Smooth muscle cell (in vitro differentiated cells): ENCODE results near the gene CECR2. TPM values are rescaled to one million over a fixed set of nuclear protein-coding genes. Genes with fewer than 3 reads are reported as not detected.

Experiments used
- DNase-seq: peaks from one replicate; lab custom pipeline; 2025; ENCODE audit not compliant: unreplicated experiment; lab: John Stamatoyannopoulos, UW
- H2AFZ ChIP-seq: fragments of 200-600 bp; sonication (generic); 2 replicates; pipeline ENCODE4 v1.6.0; 2016; ENCODE audit warnings: antibody characterized with exemption, low read depth, mild to moderate bottlenecking
- H3F3A ChIP-seq: fragments of 200-600 bp; sonication (generic); 2 replicates; pipeline ENCODE4 v1.6.0; 2017; ENCODE audit warnings: antibody characterized with exemption, low read depth
- H3K27ac ChIP-seq: fragments of 200-600 bp; sonication (generic); 2 replicates; pipeline ENCODE4 v1.5.1; 2016; ENCODE audit warnings: low read depth, mild to moderate bottlenecking
- H3K27me3 ChIP-seq: fragments of 200-600 bp; sonication (generic); 2 replicates; pipeline ENCODE4 v1.6.1; 2016; ENCODE audit warnings: low read depth, mild to moderate bottlenecking
- H3K36me3 ChIP-seq: fragments of 200-600 bp; sonication (generic); 2 replicates; pipeline ENCODE4 v1.5.1; 2016; ENCODE audit warnings: low read depth
- H3K4me1 ChIP-seq: fragments of 200-600 bp; sonication (generic); 2 replicates; pipeline ENCODE4 v1.5.1; 2016; ENCODE audit warnings: low read depth
- H3K4me2 ChIP-seq: fragments of 200-600 bp; sonication (generic); 2 replicates; pipeline ENCODE4 v1.6.0; 2016; ENCODE audit warnings: mild to moderate bottlenecking
- H3K4me3 ChIP-seq: fragments of 200-600 bp; sonication (generic); 2 replicates; pipeline ENCODE4 v1.5.1; 2016; ENCODE audit warnings: mild to moderate bottlenecking
- H3K79me2 ChIP-seq: fragments of 200-600 bp; sonication (generic); 2 replicates; pipeline ENCODE4 v1.6.0; 2016; ENCODE audit warnings: low read depth, mild to moderate bottlenecking
- H3K9ac ChIP-seq: fragments of 200-600 bp; sonication (generic); 2 replicates; pipeline ENCODE4 v1.6.0; 2016; ENCODE audit warnings: low read depth
- H3K9me3 ChIP-seq: fragments of 200-600 bp; sonication (generic); replicated peaks from 2 replicates; pipeline ENCODE4 v1.5.1; 2016; ENCODE audit warnings: low read depth
- H4K20me1 ChIP-seq: fragments of 200-600 bp; sonication (generic); 2 replicates; pipeline ENCODE4 v1.6.0; 2016; ENCODE audit warnings: low read depth
- CTCF ChIP-seq: fragments of 200-600 bp; sonication (generic); IDR thresholded peaks from 2 replicates; pipeline ENCODE4 v1.5.1; 2017; ENCODE audit warnings: borderline replicate concordance, mild to moderate bottlenecking, antibody characterized with exemption; ENCODE audit not compliant: insufficient read depth, poor library complexity, severe bottlenecking
- WGBS: methylation state at CpG from one replicate; pipeline ENCODE4 v1.1.7; 2016; ENCODE audit warnings: low lambda C conversion rate; 5-methylcytosine and 5-hydroxymethylcytosine counted together
- polyA plus RNA-seq: library from polyadenylated mRNA; unstranded; fragments of >200 nt; fragmentation: Nextera tagmentation; extraction: Ambion mirVana; gene quantifications from 2 replicates; pipeline ENCODE4 v1.2.1, GENCODE V29; 2016
- total RNA-seq: library from RNA; depleted of rRNA; stranded (reverse); fragments of >200 nt; gene quantifications from 2 replicates; pipeline ENCODE4 v1.2.3, GENCODE V29; 2014

The CECR2 gene
- total and polyA plus RNA-seq, 2 experiments from 2014 or later, result 1.4 to 2.8 TPM

GRCh38 chr22:17430412-17430811 lies 61.2 kb downstream of the CECR2 start:
- H3K4me3 ChIP-seq, result no peak overlapping the region
- DNase-seq, result no peak
- peaks cover 16% of the 10 kb centered on the region for H3F3A ChIP-seq
- H3K27ac ChIP-seq, result peak overlapping the region; percentile 54
- H2AFZ ChIP-seq, result no peak overlapping the region
- peaks cover 31% of the 10 kb centered on the region for H3K4me1 ChIP-seq
- no peaks in the 10 kb centered on the region for H3K27me3 ChIP-seq
- no peaks in the 10 kb centered on the region for H4K20me1 ChIP-seq
- H3K79me2 ChIP-seq, result peaks cover 20% of the 10 kb centered on the region
- no peaks in the 10 kb centered on the region for H3K36me3 ChIP-seq
- no peak overlapping the region for H3K9ac ChIP-seq
- no peaks in the 10 kb centered on the region for H3K9me3 ChIP-seq
- TF ChIP-seq CTCF, result no peak
- peak overlapping the region; percentile 17 for H3K4me2 ChIP-seq

DNA sequence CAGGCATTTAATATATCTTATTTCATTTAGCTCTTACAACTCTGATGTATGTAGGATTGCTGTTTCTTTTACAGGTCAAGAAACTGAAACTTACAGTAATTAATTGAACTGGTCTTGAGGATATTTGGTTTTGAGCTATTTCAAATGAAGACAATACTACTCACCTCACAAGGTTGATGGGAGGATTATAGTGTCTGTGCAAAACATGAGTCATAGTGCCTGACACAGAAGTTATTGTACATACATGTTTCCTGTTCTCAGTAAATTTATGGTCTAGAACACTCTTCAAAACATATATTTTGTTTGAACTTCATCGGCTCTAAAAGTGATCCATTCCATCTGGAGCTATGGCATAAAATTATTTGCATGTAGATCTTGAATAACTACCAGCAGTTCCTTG lies 61.9 kb downstream of the CECR2 start:
- Histone ChIP-seq H3K27me3 (no peaks in the 10 kb centered on the region), H3K4me3 (no peak overlapping the region), H3F3A (peaks cover 18% of the 10 kb centered on the region), H3K9me3 (no peaks in the 10 kb centered on the region), H2AFZ (no peak overlapping the region), H3K79me2 (peaks cover 24% of the 10 kb centered on the region), H3K36me3 (no peaks in the 10 kb centered on the region), H3K4me2 (peak overlapping the region; percentile 17), H3K27ac (peak overlapping the region; percentile 54), H4K20me1 (no peaks in the 10 kb centered on the region), H3K4me1 (peaks cover 38% of the 10 kb centered on the region), H3K9ac (no peak overlapping the region)
- no peak for DNase-seq
- WGBS, result 59% methylated on average over 1 of the region's 1 CpG
- no peak for TF ChIP-seq CTCF

- 44% methylated on average over 3 of the region's 3 CpGs for WGBS
- no peaks in the 10 kb centered on the region for H4K20me1 ChIP-seq
- H3F3A ChIP-seq, result peaks cover 39% of the 10 kb centered on the region
- no peaks in the 10 kb centered on the region for H3K36me3 ChIP-seq
- H3K4me2 ChIP-seq, result peak overlapping the region; percentile 14
- peak overlapping the region; percentile 31 for H2AFZ ChIP-seq
- H3K9ac ChIP-seq, result no peak overlapping the region
- no peaks in the 10 kb centered on the region for H3K9me3 ChIP-seq
- H3K4me1 ChIP-seq, result peaks cover 60% of the 10 kb centered on the region
- peak overlapping the region; percentile 81 for H3K27ac ChIP-seq
- no peak overlapping the region for H3K4me3 ChIP-seq
- peaks cover 33% of the 10 kb centered on the region for H3K79me2 ChIP-seq
- no peak for TF ChIP-seq CTCF
- DNase-seq, result no peak
- no peaks in the 10 kb centered on the region for H3K27me3 ChIP-seq
Observed at GRCh38 chr22:17434856-17435255, 65.6 kb downstream of the CECR2 start.

DNA sequence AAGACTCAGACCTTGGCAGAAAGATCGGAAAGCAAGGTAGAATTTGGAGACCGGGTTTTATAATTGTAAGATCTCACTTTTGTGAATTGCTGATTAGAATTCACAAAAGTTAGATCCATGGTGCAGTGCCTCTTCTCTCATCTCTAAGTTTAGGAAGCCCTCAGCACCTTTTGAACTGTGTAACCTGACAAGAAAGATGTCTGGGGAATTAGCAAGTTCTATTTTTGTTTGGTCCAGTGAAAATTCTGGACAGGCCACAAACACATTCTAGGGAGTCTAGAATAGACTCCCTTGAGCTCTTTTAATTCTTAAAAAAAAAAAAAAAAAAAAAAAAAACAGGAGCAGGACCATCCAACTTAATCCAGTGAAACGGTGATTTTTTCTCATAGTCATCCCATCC lies 66.1 kb downstream of the CECR2 start:
- Histone ChIP-seq H3K79me2 (peaks cover 36% of the 10 kb centered on the region), H3K27ac (peak overlapping the region; percentile 81), H3K9ac (no peak overlapping the region), H2AFZ (peak overlapping the region; percentile 31), H3K4me3 (no peak overlapping the region), H3K4me2 (peak overlapping the region; percentile 14), H3K9me3 (no peaks in the 10 kb centered on the region), H3K27me3 (no peaks in the 10 kb centered on the region), H3K4me1 (peaks cover 55% of the 10 kb centered on the region), H4K20me1 (no peaks in the 10 kb centered on the region), H3K36me3 (no peaks in the 10 kb centered on the region), H3F3A (peaks cover 35% of the 10 kb centered on the region)
- WGBS, result 88% methylated on average over 3 of the region's 3 CpGs
- TF ChIP-seq CTCF, result no peak
- no peak for DNase-seq
